ENCODE data around the gene SFXN2. TPM values are rescaled to one million over a fixed set of nuclear protein-coding genes. Genes with fewer than 3 reads are reported as not detected.
A peak's percentile ranks its signal among the peaks of the same experiment; 100 is the strongest.

The SFXN2 gene
- total and polyA plus RNA-seq, 7 donors, result 0.45 to 3.2 (median 1.7) TPM

- TF ChIP-seq, protein P1, sequence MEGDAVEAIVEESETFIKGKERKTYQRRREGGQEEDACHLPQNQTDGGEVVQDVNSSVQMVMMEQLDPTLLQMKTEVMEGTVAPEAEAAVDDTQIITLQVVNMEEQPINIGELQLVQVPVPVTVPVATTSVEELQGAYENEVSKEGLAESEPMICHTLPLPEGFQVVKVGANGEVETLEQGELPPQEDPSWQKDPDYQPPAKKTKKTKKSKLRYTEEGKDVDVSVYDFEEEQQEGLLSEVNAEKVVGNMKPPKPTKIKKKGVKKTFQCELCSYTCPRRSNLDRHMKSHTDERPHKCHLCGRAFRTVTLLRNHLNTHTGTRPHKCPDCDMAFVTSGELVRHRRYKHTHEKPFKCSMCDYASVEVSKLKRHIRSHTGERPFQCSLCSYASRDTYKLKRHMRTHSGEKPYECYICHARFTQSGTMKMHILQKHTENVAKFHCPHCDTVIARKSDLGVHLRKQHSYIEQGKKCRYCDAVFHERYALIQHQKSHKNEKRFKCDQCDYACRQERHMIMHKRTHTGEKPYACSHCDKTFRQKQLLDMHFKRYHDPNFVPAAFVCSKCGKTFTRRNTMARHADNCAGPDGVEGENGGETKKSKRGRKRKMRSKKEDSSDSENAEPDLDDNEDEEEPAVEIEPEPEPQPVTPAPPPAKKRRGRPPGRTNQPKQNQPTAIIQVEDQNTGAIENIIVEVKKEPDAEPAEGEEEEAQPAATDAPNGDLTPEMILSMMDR (IDR thresholded peaks at IDR 0.05), result no peak
- ATAC-seq (peak in 2 of 4 donors; percentile 27 to 29), DNase-seq (no peak)
- intact Hi-C loops (cut with DNase I), result loop anchor here (5.0 kb wide), 2 partner anchors 43 to 48 kb away; no protein-coding TSS in a partner anchor
- H3K27me3 ChIP-seq (ENCODE audit: insufficient read depth in 3 of 3, low read length in 2 of 3), result no peaks in the 10 kb centered on the region
- H3K9me3 ChIP-seq, result no peaks in the 10 kb centered on the region
- H3K4me1 ChIP-seq, result peaks cover 19% of the 10 kb centered on the region
- H3K36me3 ChIP-seq (ENCODE audit: insufficient read depth in 1 of 2, low read depth in 1 of 2), result peaks cover 0 to 11% of the 10 kb centered on the region in 2 donors
- no peak overlapping the region for H3K27ac ChIP-seq
- H3K4me3 ChIP-seq, result no peak overlapping the region
- 63 to 73% (median 66%) methylated on average over 6 of the region's 6 CpGs for WGBS, 3 donors
Observed at GRCh38 chr10:102764470-102765161, 50.2 kb downstream of the SFXN2 start.

DNA sequence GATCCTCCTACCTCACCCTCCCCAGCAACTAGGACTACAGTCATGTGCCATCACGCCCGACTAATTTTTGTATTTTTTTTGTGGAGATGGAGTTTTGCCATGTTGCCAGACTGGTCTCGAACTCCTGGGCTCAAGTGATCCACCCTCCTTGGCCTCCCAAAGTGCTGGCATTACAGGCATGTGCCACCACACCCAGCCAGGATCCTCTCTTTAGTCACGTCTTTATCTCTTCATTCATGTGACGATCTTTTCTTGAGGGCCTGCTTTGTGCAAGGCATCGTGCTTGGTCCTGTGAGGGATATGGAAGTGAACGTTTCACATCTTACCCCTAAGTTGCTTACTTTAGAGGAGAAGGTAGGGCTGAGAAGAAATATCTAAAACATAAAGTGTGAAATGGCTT lies 50.9 kb downstream of the SFXN2 start:
- 65 to 79% (median 74%) methylated on average over 7 of the region's 7 CpGs for WGBS, 3 donors
- no peak overlapping the region for H3K27ac ChIP-seq
- no peaks in the 10 kb centered on the region for H3K27me3 ChIP-seq (ENCODE audit: insufficient read depth in 3 of 3, low read length in 2 of 3)
- TF ChIP-seq, protein P1 (IDR thresholded peaks at IDR 0.05), result no peak
- H3K4me3 ChIP-seq, result no peak overlapping the region
- H3K9me3 ChIP-seq, result no peaks in the 10 kb centered on the region
- peaks cover 0 to 12% of the 10 kb centered on the region in 2 donors for H3K36me3 ChIP-seq (ENCODE audit: insufficient read depth in 1 of 2, low read depth in 1 of 2)
- DNase-seq, result no peak
- ATAC-seq, result no peak
- peaks cover 21% of the 10 kb centered on the region for H3K4me1 ChIP-seq
- intact Hi-C loops (cut with DNase I), result loop anchor here in 1 of 2 donors (5.0 kb wide), 1 partner anchor 47 kb away; no protein-coding TSS in a partner anchor

GRCh38 chr10:102767428-102768160 lies 53.2 kb downstream of the SFXN2 start:
- intact Hi-C loops (cut with DNase I), result loop anchor here in 1 of 2 donors (5.0 kb wide), 1 partner anchor 45 kb away; no protein-coding TSS in a partner anchor
- TF ChIP-seq, protein P1 (IDR thresholded peaks at IDR 0.05), result no peak
- Histone ChIP-seq H3K36me3 (ENCODE audit: insufficient read depth in 1 of 2, low read depth in 1 of 2) (peaks cover 0 to 12% of the 10 kb centered on the region in 2 donors), H3K9me3 (no peaks in the 10 kb centered on the region), H3K4me3 (no peak overlapping the region), H3K27me3 (ENCODE audit: insufficient read depth in 3 of 3, low read length in 2 of 3) (no peaks in the 10 kb centered on the region), H3K27ac (no peak overlapping the region), H3K4me1 (peaks cover 40% of the 10 kb centered on the region)
- 90 to 95% (median 92%) methylated on average over 9 of the region's 9 CpGs for WGBS, 3 donors
- ATAC-seq, result no peak
- no peak for DNase-seq

DNA sequence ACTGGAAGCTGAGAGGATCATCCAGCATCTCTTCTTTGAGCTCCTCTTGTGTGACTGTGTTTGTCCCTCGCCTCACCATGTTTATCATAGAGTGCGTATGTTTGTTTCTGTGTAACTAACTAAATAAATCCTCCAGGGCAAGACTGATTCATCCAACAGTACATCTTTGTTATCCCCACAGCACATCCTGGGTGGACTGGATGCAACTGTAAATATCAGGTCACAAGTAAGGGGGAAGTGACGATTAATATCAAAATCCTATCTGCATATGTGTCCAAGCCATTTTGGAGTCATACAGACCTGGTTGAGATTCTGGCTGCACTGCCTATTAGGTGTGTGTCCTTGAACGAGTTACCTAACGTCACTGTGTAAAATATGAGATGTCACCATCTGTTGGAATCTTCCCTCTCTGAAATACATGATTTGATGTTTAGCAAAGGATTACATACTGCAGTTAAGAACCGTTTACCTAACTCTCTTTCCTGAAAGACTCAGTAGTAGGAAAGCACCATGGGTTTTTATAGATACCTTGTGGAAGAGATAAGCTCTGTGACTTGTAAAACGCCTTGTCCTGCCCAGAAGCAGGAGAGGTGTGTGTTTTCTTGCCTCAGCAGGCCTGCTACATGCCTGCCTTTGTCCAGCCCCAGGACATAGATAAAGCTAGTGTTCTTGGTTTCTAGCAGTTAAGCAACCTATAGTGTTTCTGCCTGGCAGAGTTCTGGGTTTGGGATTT lies 55.1 kb downstream of the SFXN2 start:
- Histone ChIP-seq H3K9me3 (no peaks in the 10 kb centered on the region), H3K4me1 (peaks cover 50% of the 10 kb centered on the region), H3K27ac (peak overlapping the region; percentile 98), H3K4me3 (no peak overlapping the region), H3K27me3 (ENCODE audit: insufficient read depth in 3 of 3, low read length in 2 of 3) (no peaks in the 10 kb centered on the region), H3K36me3 (ENCODE audit: insufficient read depth in 1 of 2, low read depth in 1 of 2) (peaks cover 0 to 5% of the 10 kb centered on the region in 2 donors)
- WGBS, 3 donors, result 60 to 68% (median 67%) methylated on average over 7 of the region's 7 CpGs
- TF ChIP-seq, protein P1 (IDR thresholded peaks at IDR 0.05), result no peak
- DNase-seq (no peak), ATAC-seq (no peak)
- intact Hi-C loops (cut with DNase I), result loop anchor here (5.0 to 10.0 kb wide), 2 partner anchors 43 to 125 kb away; partner anchors contain the start of gene TRIM8 (in 1 of the 2)

Measured in psoas muscle (tissue), 8 donors.